B cell (primary cell): Measurements from ENCODE around the gene HERC2. TPM values are rescaled to one million over a fixed set of nuclear protein-coding genes. Genes with fewer than 3 reads are reported as not detected.
"Not testable (repeated sequence)": the region's sequence is repeated elsewhere in the genome, so short reads cannot be mapped to it uniquely, and the experiment has no call there.

Source experiments
- ATAC-seq: fragments of 200-7000 bp; cut with Tn5 transposase; one replicate; pipeline ENCODE4 v1.10.0; 2021; ENCODE audit warnings: low read depth, mild to moderate bottlenecking, moderate number of reproducible peaks, moderate library complexity
- CTCF ChIA-PET: fragments of 350-600 bp; sonication (Branson Sonifier 250); formaldehyde crosslinking; loops from one replicate; lab custom pipeline; 2021; ENCODE audit warnings: antibody characterized with exemption, inconsistent platforms; lab: Charles Lee
- POLR2A ChIA-PET: fragments of 350-600 bp; sonication (Branson Sonifier 250); formaldehyde crosslinking; loops from one replicate; lab custom pipeline; 2021; ENCODE audit warnings: antibody characterized with exemption; lab: Charles Lee
- DNase-seq: peaks from one replicate; pipeline ENCODE4 v3.0.0; 2013
- H2AFZ ChIP-seq: 2 replicates; pipeline ENCODE4 v1.6.1; 2012; ENCODE audit warnings: mild to moderate bottlenecking, low read depth, low read length; ENCODE audit not compliant: insufficient read depth, poor library complexity, severe bottlenecking
- H3K27ac ChIP-seq, 2 donors: 1 replicate in 1 of 2; 2 replicates in 1 of 2; pipeline ENCODE4 v1.5.1; 2012 to 2013; ENCODE audit warnings: low read length in 2 of 2, mild to moderate bottlenecking in 2 of 2, moderate library complexity in 1 of 2
- H3K27me3 ChIP-seq, 4 experiments: fragments of 200-600 bp in 1 of 4; sonication (generic) in 1 of 4; replicated peaks in 1 of 4; 1 replicate in 2 of 4; 2 replicates in 2 of 4; pipeline versions ENCODE4 v1.6.1 to v1.7.0; 2013 to 2016; ENCODE audit warnings: low read length in 3 of 4, mild to moderate bottlenecking in 2 of 4, mixed read lengths in 1 of 4, moderate library complexity in 1 of 4; ENCODE audit not compliant: insufficient read depth in 4 of 4, control insufficient read depth in 3 of 4; ENCODE audit errors: control extremely low read depth in 1 of 4
- H3K36me3 ChIP-seq, 2 experiments: replicated peaks in 1 of 2; 1 replicate in 1 of 2; 2 replicates in 1 of 2; pipeline versions ENCODE4 v1.6.1 to v1.7.1; 2013; ENCODE audit warnings: low read length in 1 of 2; ENCODE audit not compliant: insufficient read depth in 2 of 2, control insufficient read depth in 1 of 2; ENCODE audit errors: control extremely low read depth in 1 of 2, extremely low read depth in 1 of 2
- H3K4me1 ChIP-seq, 2 donors: fragments of 200-600 bp in 1 of 2; sonication (generic) in 1 of 2; 1 replicate in 1 of 2; 2 replicates in 1 of 2; pipeline versions ENCODE4 v1.5.1 to v1.6.1; 2013 to 2017; ENCODE audit warnings: low read length in 2 of 2; ENCODE audit not compliant: control insufficient read depth in 2 of 2, insufficient read depth in 2 of 2
- H3K4me2 ChIP-seq: replicated peaks from 2 replicates; pipeline ENCODE3; 2012; ENCODE audit warnings: mild to moderate bottlenecking, low read depth, low read length; ENCODE audit not compliant: poor library complexity, severe bottlenecking
- H3K4me3 ChIP-seq, 5 experiments: fragments of 200-600 bp in 1 of 5; sonication (generic) in 1 of 5; 1 replicate in 3 of 5; 2 replicates in 2 of 5; pipeline versions ENCODE4 v1.5.1 to v1.7.0; 2011 to 2016; ENCODE audit warnings: low read length in 4 of 5, mild to moderate bottlenecking in 4 of 5, low read depth in 2 of 5, control low read depth in 1 of 5, moderate library complexity in 1 of 5; ENCODE audit not compliant: insufficient read depth in 1 of 5; ENCODE audit errors: control extremely low read depth in 1 of 5, extremely low read depth in 1 of 5
- H3K79me2 ChIP-seq: fragments of 200-600 bp; sonication (generic); one replicate; pipeline ENCODE4 v1.6.0; 2016; ENCODE audit warnings: low read length; ENCODE audit not compliant: control insufficient read depth, insufficient read depth
- H3K9ac ChIP-seq: fragments of 200-600 bp; sonication (generic); 2 replicates; pipeline ENCODE4 v1.6.1; 2017; ENCODE audit warnings: mild to moderate bottlenecking, low read length, moderate library complexity
- H3K9me3 ChIP-seq, 3 donors: one replicate each; pipeline versions ENCODE4 v1.6.1 to v1.7.1; 2013; ENCODE audit warnings: low read length in 2 of 3; ENCODE audit not compliant: control insufficient read depth in 2 of 3, insufficient read depth in 1 of 3; ENCODE audit errors: control extremely low read depth in 1 of 3
- H4K20me1 ChIP-seq: 2 replicates; pipeline ENCODE4 v1.6.0; 2012; ENCODE audit warnings: mild to moderate bottlenecking, low read length; ENCODE audit not compliant: insufficient read depth, control insufficient read depth, poor library complexity, severe bottlenecking
- H3K27ac Mint-ChIP-seq: one replicate; pipeline ENCODE4 v1.8.0; 2021; ENCODE audit warnings: mixed read lengths
- H3K27me3 Mint-ChIP-seq: one replicate; pipeline ENCODE4 v1.8.0; 2021; ENCODE audit warnings: mixed read lengths
- H3K4me1 Mint-ChIP-seq: one replicate; pipeline ENCODE4 v1.8.0; 2021; ENCODE audit warnings: mixed read lengths
- H3K4me3 Mint-ChIP-seq: one replicate; pipeline ENCODE4 v1.8.0; 2021; ENCODE audit warnings: mixed read lengths
- H3K9me3 Mint-ChIP-seq: one replicate; pipeline ENCODE4 v1.8.0; 2022; ENCODE audit warnings: mixed read lengths; ENCODE audit not compliant: insufficient read depth
- WGBS: methylation state at CpG from one replicate; pipeline ENCODE4 v1.1.5; 2013; ENCODE audit warnings: missing lambda C conversion rate; ENCODE audit not compliant: insufficient coverage; 5-methylcytosine and 5-hydroxymethylcytosine counted together
- intact Hi-C: fragments of 100-400 bp; cut with micrococcal nuclease; formaldehyde crosslinking; loops from one replicate; pipeline ENCODE4 v1.10.0; 2022
- polyA plus RNA-seq: library from polyadenylated mRNA; depleted of rRNA; stranded (reverse); fragments of >200 nt; gene quantifications from 2 replicates; pipeline ENCODE4 v1.2.3, GENCODE V29; 2012
- total RNA-seq, 2 donors: library from RNA; stranded (reverse); fragments of 120-200 nt in 1 of 2; gene quantifications; 1 replicate in 1 of 2; 2 replicates in 1 of 2; pipeline versions ENCODE4 v1.2.3 to v1.2.4, GENCODE V29; 2013 to 2022

Gene HERC2
- total and polyA plus RNA-seq, 2 donors (not counting 1 experiment from before 2014, with no cell fraction given), result 31.0 to 52.7 TPM

DNA sequence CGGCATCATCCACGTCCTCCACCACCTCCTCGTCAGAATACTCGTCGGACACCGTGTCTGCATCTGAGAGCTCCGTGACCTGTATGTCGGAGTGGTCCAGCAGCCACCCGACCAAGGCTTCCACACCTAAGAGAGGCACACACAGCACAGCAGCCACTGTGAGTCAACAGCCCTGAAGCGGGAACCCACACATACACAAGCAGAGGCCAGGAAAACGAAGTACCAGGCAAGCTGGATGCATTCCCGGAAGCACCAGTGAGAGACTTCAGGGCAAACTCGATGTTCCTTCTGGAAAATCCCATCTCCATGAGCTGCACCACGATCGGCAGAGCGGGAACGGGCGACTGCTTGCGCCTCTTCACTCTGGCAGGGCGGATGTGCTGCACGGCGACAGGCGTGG, 119.9 kb downstream of the HERC2 start:
- H3K27me3 Mint-ChIP-seq, H3K27ac Mint-ChIP-seq, CTCF ChIA-PET, H3K36me3 ChIP-seq, H3K27me3 ChIP-seq, intact Hi-C loops, H3K4me3 ChIP-seq, H3K9ac ChIP-seq, H4K20me1 ChIP-seq, H3K9me3 ChIP-seq, DNase-seq, POLR2A ChIA-PET, ATAC-seq, H2AFZ ChIP-seq, H3K4me2 ChIP-seq, H3K4me1 Mint-ChIP-seq, H3K79me2 ChIP-seq, H3K4me1 ChIP-seq, H3K4me3 Mint-ChIP-seq, H3K9me3 Mint-ChIP-seq, H3K27ac ChIP-seq: not testable (repeated sequence)
- WGBS, result no CpG with 5 or more reads among the region's 23 CpGs

DNA sequence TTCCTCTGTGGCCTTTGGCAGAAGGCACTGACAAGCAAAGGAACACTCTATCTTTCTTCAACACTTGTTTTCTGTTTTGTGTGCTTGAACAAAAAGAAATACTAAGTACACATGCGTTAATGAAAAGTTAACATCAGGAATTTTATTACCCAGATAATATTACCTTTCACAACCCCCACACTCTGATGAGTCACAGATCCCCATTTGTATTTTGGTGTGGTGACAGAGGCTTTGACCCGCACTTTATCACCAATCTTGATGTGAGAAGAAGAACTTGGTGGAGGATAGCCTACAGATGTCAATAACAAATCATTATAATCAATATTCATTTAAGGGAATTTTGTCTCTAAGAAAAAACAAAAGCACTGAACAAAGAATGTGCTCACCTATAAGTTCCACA, 123.8 kb downstream of the HERC2 start:
- H3K4me3 ChIP-seq, H2AFZ ChIP-seq, H3K4me2 ChIP-seq, H3K9ac ChIP-seq, H3K9me3 Mint-ChIP-seq, H3K4me1 Mint-ChIP-seq, H3K4me3 Mint-ChIP-seq, H3K36me3 ChIP-seq, H3K27me3 ChIP-seq, H3K79me2 ChIP-seq, H3K27ac ChIP-seq, intact Hi-C loops, H3K4me1 ChIP-seq, ATAC-seq, H3K9me3 ChIP-seq, POLR2A ChIA-PET, CTCF ChIA-PET, DNase-seq, H3K27ac Mint-ChIP-seq, H3K27me3 Mint-ChIP-seq, H4K20me1 ChIP-seq: not testable (repeated sequence)
- no CpG with 5 or more reads among the region's 2 CpGs for WGBS

DNA sequence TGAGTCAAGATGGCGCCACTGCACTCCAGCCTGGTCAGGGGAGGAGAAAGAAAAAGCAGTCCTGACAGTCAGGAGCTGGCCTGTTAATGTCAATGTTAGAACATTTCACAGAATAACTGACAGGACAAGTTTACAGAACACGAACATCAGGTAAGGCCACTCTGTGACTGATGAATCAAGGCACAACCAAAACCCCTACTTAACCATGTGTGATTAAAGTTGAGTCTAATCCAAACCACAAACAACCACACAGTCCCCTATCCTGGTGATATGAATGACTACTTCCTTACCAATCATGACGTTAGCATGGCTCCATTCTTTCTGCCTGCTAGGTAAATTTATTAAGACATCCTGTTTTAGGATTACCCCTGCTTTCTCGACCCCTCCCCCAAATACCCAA, 124.3 kb downstream of the HERC2 start:
- H3K9me3 ChIP-seq, H3K9ac ChIP-seq, POLR2A ChIA-PET, H3K36me3 ChIP-seq, H3K4me1 ChIP-seq, H3K4me1 Mint-ChIP-seq, H3K27me3 Mint-ChIP-seq, H3K4me3 ChIP-seq, CTCF ChIA-PET, H2AFZ ChIP-seq, H4K20me1 ChIP-seq, H3K27ac ChIP-seq, H3K9me3 Mint-ChIP-seq, H3K27me3 ChIP-seq, H3K4me2 ChIP-seq, intact Hi-C loops, H3K79me2 ChIP-seq, ATAC-seq, H3K27ac Mint-ChIP-seq, H3K4me3 Mint-ChIP-seq, DNase-seq: not testable (repeated sequence)
- WGBS, result 100% methylated on average over 1 of the region's 4 CpGs

DNA sequence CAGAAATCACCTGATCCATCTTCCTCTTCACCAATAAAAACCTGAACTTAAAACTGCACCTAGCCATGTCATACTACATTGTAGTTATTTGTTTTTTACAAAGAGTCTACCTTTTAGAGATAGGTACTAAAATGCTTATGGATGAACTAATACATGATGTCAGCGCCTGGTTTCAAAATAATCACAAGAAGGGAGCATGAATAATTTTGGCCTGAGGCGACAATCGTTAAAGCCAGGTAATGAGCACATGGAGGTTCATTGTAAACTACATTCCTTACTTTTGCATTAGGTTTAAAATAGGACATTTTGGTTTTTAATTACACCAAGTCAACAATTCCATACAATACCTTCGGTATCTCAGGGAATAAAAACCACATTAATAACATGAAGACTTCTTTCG, 125.4 kb downstream of the HERC2 start:
- H3K9me3 ChIP-seq, CTCF ChIA-PET: not testable (repeated sequence)

More for the DNA sequence above, 125.4 kb downstream of the HERC2 start:
- H4K20me1 ChIP-seq, H3K4me1 ChIP-seq, H3K9ac ChIP-seq, ATAC-seq, H3K27ac ChIP-seq, H3K4me3 Mint-ChIP-seq, H3K4me2 ChIP-seq, H3K27ac Mint-ChIP-seq, H3K79me2 ChIP-seq, H3K27me3 ChIP-seq, intact Hi-C loops, DNase-seq, H3K27me3 Mint-ChIP-seq, POLR2A ChIA-PET, H2AFZ ChIP-seq, H3K9me3 Mint-ChIP-seq, H3K4me3 ChIP-seq, H3K4me1 Mint-ChIP-seq: not testable (repeated sequence)
- peaks cover 0 to 11% of the 10 kb centered on the region in 2 experiments for H3K36me3 ChIP-seq
- no CpG with 5 or more reads among the region's 5 CpGs for WGBS
